ENCODE measurements around the gene C14orf119. TPM values are rescaled to one million over a fixed set of nuclear protein-coding genes. Genes with fewer than 3 reads are reported as not detected.

The C14orf119 gene
- total and polyA plus RNA-seq, 9 of the 15 experiments (the other 6 are each of a cell fraction or from before 2014, with no cell fraction given), result 36.7 to 251 (median 51.8) TPM

DNA sequence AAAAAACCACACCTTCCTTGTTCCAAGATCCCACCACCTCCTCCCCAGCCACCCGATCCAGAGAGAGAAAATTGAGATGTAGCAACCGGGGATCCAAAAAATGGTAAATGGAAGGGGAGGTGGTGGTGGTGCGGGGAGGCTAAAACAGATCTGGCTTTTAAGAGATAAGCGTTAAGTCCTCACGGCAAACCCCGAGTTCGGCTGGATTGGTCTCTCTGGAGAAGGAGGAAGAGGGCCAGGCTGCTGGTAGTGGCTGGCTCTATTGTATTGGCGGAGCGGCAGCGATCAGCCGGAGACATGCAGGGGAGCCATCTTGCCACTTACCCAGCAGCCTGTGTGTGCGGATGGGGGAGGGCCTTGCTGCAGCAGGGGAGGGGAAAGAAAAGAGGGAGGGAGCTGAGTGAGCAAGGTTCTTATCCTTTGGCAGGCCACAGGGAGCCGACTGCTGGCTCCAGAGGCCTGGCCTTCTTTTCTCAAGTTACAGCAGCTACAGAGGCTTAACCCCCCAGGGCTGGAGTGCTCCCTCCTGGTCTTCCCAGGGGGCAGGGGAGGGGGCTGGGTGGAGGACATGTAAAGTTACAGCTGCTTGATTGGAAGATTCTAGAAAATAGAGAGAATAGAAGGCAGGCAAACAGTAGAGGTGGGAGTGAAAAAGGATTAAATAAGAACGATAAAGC lies 23.9 kb upstream of the C14orf119 start (continued):
- no peak for TF ChIP-seq RERE (CRISPR knock-in tag; IDR thresholded peaks at IDR 0.05; ENCODE audit: borderline replicate concordance)
- TF ChIP-seq RBM39 (optimal IDR thresholded peaks at IDR 0.05; ENCODE audit: low read depth, low read length), result no peak
- no peak for TF ChIP-seq ZNF316 (IDR thresholded peaks at IDR 0.05)
- no peak for TF ChIP-seq ETV1 (tag; conservative IDR thresholded peaks at IDR 0.05; ENCODE audit: low read depth)
- TF ChIP-seq U2AF1 (optimal IDR thresholded peaks at IDR 0.05; ENCODE audit: low read depth, low read length), result no peak
- TF ChIP-seq JUN (IDR thresholded peaks at IDR 0.05; ENCODE audit: borderline replicate concordance, low read depth, low read length), result no peak
- no peak for TF ChIP-seq JUN (CRISPR knock-in tag; IDR thresholded peaks at IDR 0.05; ENCODE audit: borderline replicate concordance)
- TF ChIP-seq CBFA2T2 (conservative IDR thresholded peaks at IDR 0.05), result no peak
- TF ChIP-seq ZBED1 (IDR thresholded peaks at IDR 0.05), result no peak
- peak; percentile 38; the same call in 1 of the 2 replicates for TF ChIP-seq CTBP1 (IDR thresholded peaks at IDR 0.05; ENCODE audit: borderline replicate concordance)
- TF ChIP-seq CBX2 (IDR thresholded peaks at IDR 0.05; ENCODE audit: insufficient read depth, low read length, poor library complexity, severe bottlenecking), result no peak
- peak; percentile 13 to 56; a peak in 1 of 4 replicates for TF ChIP-seq FOXK2 (conservative IDR thresholded peaks at IDR 0.05 in 1 of 2, IDR thresholded peaks at IDR 0.05 in 1 of 2; ENCODE audit: low read depth in 2 of 2)
- TF ChIP-seq, protein P1, sequence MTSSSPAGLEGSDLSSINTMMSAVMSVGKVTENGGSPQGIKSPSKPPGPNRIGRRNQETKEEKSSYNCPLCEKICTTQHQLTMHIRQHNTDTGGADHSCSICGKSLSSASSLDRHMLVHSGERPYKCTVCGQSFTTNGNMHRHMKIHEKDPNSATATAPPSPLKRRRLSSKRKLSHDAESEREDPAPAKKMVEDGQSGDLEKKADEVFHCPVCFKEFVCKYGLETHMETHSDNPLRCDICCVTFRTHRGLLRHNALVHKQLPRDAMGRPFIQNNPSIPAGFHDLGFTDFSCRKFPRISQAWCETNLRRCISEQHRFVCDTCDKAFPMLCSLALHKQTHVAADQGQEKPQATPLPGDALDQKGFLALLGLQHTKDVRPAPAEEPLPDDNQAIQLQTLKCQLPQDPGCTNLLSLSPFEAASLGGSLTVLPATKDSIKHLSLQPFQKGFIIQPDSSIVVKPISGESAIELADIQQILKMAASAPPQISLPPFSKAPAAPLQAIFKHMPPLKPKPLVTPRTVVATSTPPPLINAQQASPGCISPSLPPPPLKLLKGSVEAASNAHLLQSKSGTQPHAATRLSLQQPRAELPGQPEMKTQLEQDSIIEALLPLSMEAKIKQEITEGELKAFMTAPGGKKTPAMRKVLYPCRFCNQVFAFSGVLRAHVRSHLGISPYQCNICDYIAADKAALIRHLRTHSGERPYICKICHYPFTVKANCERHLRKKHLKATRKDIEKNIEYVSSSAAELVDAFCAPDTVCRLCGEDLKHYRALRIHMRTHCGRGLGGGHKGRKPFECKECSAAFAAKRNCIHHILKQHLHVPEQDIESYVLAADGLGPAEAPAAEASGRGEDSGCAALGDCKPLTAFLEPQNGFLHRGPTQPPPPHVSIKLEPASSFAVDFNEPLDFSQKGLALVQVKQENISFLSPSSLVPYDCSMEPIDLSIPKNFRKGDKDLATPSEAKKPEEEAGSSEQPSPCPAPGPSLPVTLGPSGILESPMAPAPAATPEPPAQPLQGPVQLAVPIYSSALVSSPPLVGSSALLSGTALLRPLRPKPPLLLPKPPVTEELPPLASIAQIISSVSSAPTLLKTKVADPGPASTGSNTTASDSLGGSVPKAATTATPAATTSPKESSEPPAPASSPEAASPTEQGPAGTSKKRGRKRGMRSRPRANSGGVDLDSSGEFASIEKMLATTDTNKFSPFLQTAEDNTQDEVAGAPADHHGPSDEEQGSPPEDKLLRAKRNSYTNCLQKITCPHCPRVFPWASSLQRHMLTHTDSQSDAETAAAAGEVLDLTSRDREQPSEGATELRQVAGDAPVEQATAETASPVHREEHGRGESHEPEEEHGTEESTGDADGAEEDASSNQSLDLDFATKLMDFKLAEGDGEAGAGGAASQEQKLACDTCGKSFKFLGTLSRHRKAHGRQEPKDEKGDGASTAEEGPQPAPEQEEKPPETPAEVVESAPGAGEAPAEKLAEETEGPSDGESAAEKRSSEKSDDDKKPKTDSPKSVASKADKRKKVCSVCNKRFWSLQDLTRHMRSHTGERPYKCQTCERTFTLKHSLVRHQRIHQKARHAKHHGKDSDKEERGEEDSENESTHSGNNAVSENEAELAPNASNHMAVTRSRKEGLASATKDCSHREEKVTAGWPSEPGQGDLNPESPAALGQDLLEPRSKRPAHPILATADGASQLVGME (CRISPR knock-in tag; IDR thresholded peaks at IDR 0.05), result no peak
- peak; percentile 27; the same call in 1 of the 2 replicates for TF ChIP-seq NCOR1 (IDR thresholded peaks at IDR 0.05)
- TF ChIP-seq SMARCB1 (IDR thresholded peaks at IDR 0.05; ENCODE audit: insufficient read length, low read depth), result no peak
- no peak for TF ChIP-seq SETDB1 (IDR thresholded peaks at IDR 0.05; ENCODE audit: low read length)
- TF ChIP-seq TAF7 (tag; IDR thresholded peaks at IDR 0.05), result peak; percentile 83
- no peak for TF ChIP-seq PRMT5 (CRISPR knock-in tag; IDR thresholded peaks at IDR 0.05)
- no peak for TF ChIP-seq SPI1 (IDR thresholded peaks at IDR 0.05; ENCODE audit: borderline replicate concordance, low read depth, low read length)

Measured in K562 (cell line).